Endothelial cell of umbilical vein (primary cell): ENCODE data around the gene LGMN. TPM values are rescaled to one million over a fixed set of nuclear protein-coding genes. Genes with fewer than 3 reads are reported as not detected.
A peak's percentile ranks its signal among the peaks of the same experiment; 100 is the strongest.
"Not testable (repeated sequence)": the region's sequence is repeated elsewhere in the genome, so short reads cannot be mapped to it uniquely, and the experiment has no call there.

ENCODE experiments used
- BruUV-seq: library from RNA; stranded (reverse); fragments of 400-500 nt; replicated peaks from 2 replicates; lab custom pipeline; 2021; lab: Mats Ljungman, UMichigan
- CTCF ChIA-PET: fragments of 300-600, 350-600 bp; sonication (Branson Sonifier 250); formaldehyde crosslinking; loops from one replicate; lab custom pipeline; 2021; ENCODE audit warnings: antibody characterized with exemption, inconsistent platforms; lab: Charles Lee
- POLR2A ChIA-PET: fragments of 300-600, 350-600 bp; sonication (Branson Sonifier 250); formaldehyde crosslinking; loops from one replicate; lab custom pipeline; 2021; ENCODE audit warnings: antibody characterized with exemption, inconsistent platforms; lab: Charles Lee
- DNase-seq: peaks from one replicate; pipeline ENCODE4 v3.0.0-alpha.2; 2011; ENCODE audit warnings: low read depth, low spot score
- FAIRE-seq: peaks from 2 replicates; lab custom pipeline; 2011; peaks lifted over from hg19 to GRCh38; lab: Jason Lieb, UNC
- H2AFZ ChIP-seq: 2 replicates; pipeline ENCODE4 v1.6.0; 2012; ENCODE audit warnings: low read depth, low read length, control low read depth, inconsistent platforms
- H3K27ac ChIP-seq: 2 replicates; pipeline ENCODE4 v1.5.1; 2011; ENCODE audit warnings: low read depth, mild to moderate bottlenecking, control low read depth, low read length, moderate library complexity; ENCODE audit not compliant: insufficient read depth
- H3K27me3 ChIP-seq, 2 experiments: 2 replicates each; pipeline versions ENCODE4 v1.6.0 to v1.6.1; 2011; ENCODE audit warnings: low read length in 2 of 2, mixed read lengths in 1 of 2; ENCODE audit not compliant: control insufficient read depth in 2 of 2, insufficient read depth in 2 of 2
- H3K36me3 ChIP-seq, 2 experiments: 2 replicates in 1 of 2; 3 replicates in 1 of 2; pipeline ENCODE4 v1.5.1; 2011; ENCODE audit warnings: low read length in 2 of 2, mild to moderate bottlenecking in 1 of 2, moderate library complexity in 1 of 2; ENCODE audit not compliant: control insufficient read depth in 2 of 2, insufficient read depth in 2 of 2; ENCODE audit errors: extremely low read depth in 1 of 2
- H3K4me1 ChIP-seq: 3 replicates; pipeline ENCODE4 v1.5.1; 2011; ENCODE audit warnings: mild to moderate bottlenecking, low read length; ENCODE audit not compliant: control insufficient read depth, insufficient read depth; ENCODE audit errors: extremely low read depth
- H3K4me2 ChIP-seq: 2 replicates; pipeline ENCODE4 v1.6.1; 2011; ENCODE audit warnings: low read length, control low read depth, mixed read lengths; ENCODE audit not compliant: insufficient read depth
- H3K4me3 ChIP-seq, 3 experiments: fragments of 200-600 bp in 1 of 3; sonication (generic), shearing (Covaris generic) in 1 of 3; replicated peaks in 1 of 3; 2 replicates each; pipeline ENCODE4 v1.5.1; 2011 to 2016; ENCODE audit warnings: control low read depth in 3 of 3, low read length in 3 of 3, mild to moderate bottlenecking in 2 of 3, inconsistent platforms in 1 of 3, low read depth in 1 of 3, moderate library complexity in 1 of 3; ENCODE audit not compliant: insufficient read depth in 1 of 3
- H3K79me2 ChIP-seq: 2 replicates; pipeline ENCODE4 v1.6.0; 2012; ENCODE audit warnings: low read length, inconsistent platforms; ENCODE audit not compliant: control insufficient read depth, insufficient read depth
- H3K9ac ChIP-seq: replicated peaks from 2 replicates; pipeline ENCODE3; 2011; ENCODE audit warnings: low read length, control low read depth; ENCODE audit not compliant: insufficient read depth; ENCODE audit errors: extremely low read depth
- H3K9me1 ChIP-seq: replicated peaks from 3 replicates; pipeline ENCODE4 v1.6.0; 2011; ENCODE audit warnings: mild to moderate bottlenecking, low read length; ENCODE audit not compliant: control insufficient read depth, insufficient read depth; ENCODE audit errors: extremely low read depth
- H3K9me3 ChIP-seq: replicated peaks from 2 replicates; pipeline ENCODE4 v1.5.1; 2012; ENCODE audit warnings: low read length, inconsistent platforms; ENCODE audit not compliant: control insufficient read depth, insufficient read depth
- H4K20me1 ChIP-seq: replicated peaks from 2 replicates; pipeline ENCODE3; 2011; ENCODE audit warnings: mild to moderate bottlenecking, low read length; ENCODE audit not compliant: control insufficient read depth, insufficient read depth; ENCODE audit errors: extremely low read depth
- EZH2 ChIP-seq: IDR thresholded peaks from 2 replicates; pipeline ENCODE4 v1.6.1; 2012; ENCODE audit warnings: borderline replicate concordance, low read depth, mild to moderate bottlenecking, moderate library complexity, low read length, inconsistent platforms; ENCODE audit not compliant: severe bottlenecking
- FOS ChIP-seq: IDR thresholded peaks from 2 replicates; pipeline ENCODE4 v1.6.1; 2011; ENCODE audit warnings: mild to moderate bottlenecking, low read length, moderate library complexity, borderline replicate concordance; ENCODE audit not compliant: insufficient read depth
- GATA2 ChIP-seq: IDR thresholded peaks from 2 replicates; pipeline ENCODE4 v1.7.0; 2011; ENCODE audit warnings: low read depth, mild to moderate bottlenecking, moderate library complexity, mixed read lengths, low read length; ENCODE audit not compliant: insufficient read length, insufficient read depth
- JUN ChIP-seq: IDR thresholded peaks from 2 replicates; pipeline ENCODE4 v1.6.1; 2011; ENCODE audit warnings: borderline replicate concordance, low read depth; ENCODE audit not compliant: insufficient read length, insufficient read depth
- MAX ChIP-seq: IDR thresholded peaks from 2 replicates; pipeline ENCODE4 v1.6.1; 2011; ENCODE audit not compliant: insufficient read depth, insufficient read length
- POLR2A ChIP-seq: IDR thresholded peaks from 2 replicates; pipeline ENCODE4 v1.6.1; 2012; ENCODE audit warnings: low read depth, mild to moderate bottlenecking, control low read depth, low read length
- POLR2AphosphoS5 ChIP-seq: IDR thresholded peaks from 2 replicates; pipeline ENCODE4 v1.6.1; 2012; ENCODE audit warnings: low read depth, mild to moderate bottlenecking, control low read depth, low read length, moderate library complexity; ENCODE audit not compliant: insufficient read depth
- dilution Hi-C: fragments of 300-500 bp; cut with MboI; formaldehyde crosslinking; loops from one replicate; pipeline ENCODE4 v1.15.0; 2019; ENCODE audit warnings: low sequenced_read_pairs; ENCODE audit not compliant: extremely low pct_ligation_motif_present
- intact Hi-C: fragments of 100-400 bp; cut with micrococcal nuclease; formaldehyde crosslinking; loops from one replicate; pipeline ENCODE4 v1.10.0; 2022
- polyA plus RNA-seq, 4 experiments: library from polyadenylated mRNA; depleted of rRNA in 3 of 4; stranded (reverse) in 3 of 4; unstranded in 1 of 4; fragments of >200 nt; gene quantifications; 2 replicates each; pipeline versions ENCODE4 v1.2.1 to v1.2.3, GENCODE V29; 2011 to 2012; ENCODE audit warnings: missing spikeins in 1 of 4
- total RNA-seq: library from RNA; stranded (reverse); gene quantifications from 2 replicates; pipeline ENCODE4 v1.2.3, GENCODE V29; 2021
- TF ChIP-seq, protein P1 (sequence below), 2 donors: IDR thresholded peaks; 1 replicate in 1 of 2; 2 replicates in 1 of 2; pipeline ENCODE4 v1.5.1; 2011; ENCODE audit warnings: low read length in 2 of 2, mild to moderate bottlenecking in 2 of 2, moderate library complexity in 2 of 2, control low read depth in 1 of 2, inconsistent platforms in 1 of 2, low read depth in 1 of 2; ENCODE audit not compliant: insufficient read depth in 1 of 2; ENCODE audit errors: extremely low read depth in 1 of 2

LGMN gene
- total and polyA plus RNA-seq, 2 donors (not counting 3 experiments of a cell fraction or from before 2014, with no cell fraction given), result 56.7 to 99.2 TPM

DNA sequence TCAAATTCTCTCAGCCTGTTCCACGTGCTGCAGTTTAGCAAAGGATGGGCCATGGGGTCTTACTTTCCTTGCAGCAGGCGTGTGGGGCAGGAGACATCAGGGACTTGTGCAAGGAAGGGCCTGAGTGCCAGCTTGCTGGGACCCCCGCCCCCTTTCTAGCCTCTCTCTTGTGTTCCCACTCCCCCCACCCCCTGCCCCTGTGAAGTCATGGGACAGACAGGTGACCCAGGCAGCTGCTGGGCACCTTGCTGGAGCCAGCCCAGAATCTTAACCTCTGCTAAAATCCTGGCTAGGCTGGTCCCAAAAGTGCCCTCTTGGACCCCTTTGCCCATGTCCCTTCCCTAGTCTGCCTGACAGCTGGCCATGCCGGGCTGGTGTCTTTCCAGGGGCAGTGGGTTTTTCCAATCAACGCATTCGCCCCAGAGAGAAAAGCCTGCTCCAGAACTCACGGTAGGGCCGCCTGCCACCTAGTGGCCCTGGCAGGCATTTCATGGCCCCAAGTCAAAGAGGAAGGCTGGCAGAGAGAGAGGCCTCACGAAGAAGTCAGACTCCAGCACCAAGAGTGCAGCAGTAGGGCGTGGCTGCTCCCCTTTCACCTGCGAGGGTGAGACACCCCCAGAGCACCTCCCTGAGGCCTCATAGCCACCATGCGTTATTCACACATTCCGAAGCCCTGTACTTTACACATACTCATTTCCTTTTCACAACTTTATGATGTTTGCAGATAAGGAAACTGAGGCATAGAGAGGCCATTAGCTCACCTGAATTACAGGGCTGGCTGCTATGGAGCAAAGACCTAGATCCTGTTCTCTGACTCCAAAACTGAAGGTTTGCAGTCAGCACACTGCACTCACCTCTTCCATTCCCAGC, 67.4 kb downstream of the LGMN start:
- Histone ChIP-seq H3K4me3 (no peak overlapping the region), H4K20me1 (no peaks in the 10 kb centered on the region), H3K36me3 (peaks cover 0 to 6% of the 10 kb centered on the region in 2 experiments), H3K79me2 (no peaks in the 10 kb centered on the region), H3K27me3 (no peaks in the 10 kb centered on the region), H3K4me1 (peaks cover 4% of the 10 kb centered on the region), H3K9me3 (no peaks in the 10 kb centered on the region), H3K27ac (no peak overlapping the region), H3K9ac (no peak overlapping the region), H2AFZ (no peak overlapping the region), H3K9me1 (no peaks in the 10 kb centered on the region), H3K4me2 (no peak overlapping the region)
- peak; percentile 79 for FAIRE-seq
- intact Hi-C loops, result loop anchor here (1.0 to 10.0 kb wide), 6 partner anchors 92 to 546 kb away; partner anchors contain the start of gene SLC24A4
- dilution Hi-C loops, result loop anchor here (25.0 kb wide), 1 partner anchor 319 kb away; no protein-coding TSS in a partner anchor
- ChIA-PET POLR2A (no interaction called here), CTCF (interaction anchor here (0.8 to 4.9 kb wide), 13 partner anchors 10 to 548 kb away, joined by 3 to 24 read pairs (median 4); no protein-coding TSS in a partner anchor)
- no peak for TF ChIP-seq POLR2A
- TF ChIP-seq MAX, result no peak
- no peak for TF ChIP-seq POLR2AphosphoS5
- TF ChIP-seq, protein P1, sequence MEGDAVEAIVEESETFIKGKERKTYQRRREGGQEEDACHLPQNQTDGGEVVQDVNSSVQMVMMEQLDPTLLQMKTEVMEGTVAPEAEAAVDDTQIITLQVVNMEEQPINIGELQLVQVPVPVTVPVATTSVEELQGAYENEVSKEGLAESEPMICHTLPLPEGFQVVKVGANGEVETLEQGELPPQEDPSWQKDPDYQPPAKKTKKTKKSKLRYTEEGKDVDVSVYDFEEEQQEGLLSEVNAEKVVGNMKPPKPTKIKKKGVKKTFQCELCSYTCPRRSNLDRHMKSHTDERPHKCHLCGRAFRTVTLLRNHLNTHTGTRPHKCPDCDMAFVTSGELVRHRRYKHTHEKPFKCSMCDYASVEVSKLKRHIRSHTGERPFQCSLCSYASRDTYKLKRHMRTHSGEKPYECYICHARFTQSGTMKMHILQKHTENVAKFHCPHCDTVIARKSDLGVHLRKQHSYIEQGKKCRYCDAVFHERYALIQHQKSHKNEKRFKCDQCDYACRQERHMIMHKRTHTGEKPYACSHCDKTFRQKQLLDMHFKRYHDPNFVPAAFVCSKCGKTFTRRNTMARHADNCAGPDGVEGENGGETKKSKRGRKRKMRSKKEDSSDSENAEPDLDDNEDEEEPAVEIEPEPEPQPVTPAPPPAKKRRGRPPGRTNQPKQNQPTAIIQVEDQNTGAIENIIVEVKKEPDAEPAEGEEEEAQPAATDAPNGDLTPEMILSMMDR (IDR thresholded peaks at IDR 0.05; ENCODE audit: extremely low read depth in 1 of 2, insufficient read depth in 1 of 2, low read depth in 1 of 2, low read length in 2 of 2), result peak; percentile 89 to 94
- TF ChIP-seq FOS, result no peak
- no peak for TF ChIP-seq EZH2
- TF ChIP-seq GATA2, result no peak
- TF ChIP-seq JUN, result no peak
- peak; percentile 71 for DNase-seq
- BruUV-seq, result no TSS peak

GRCh38 chr14:92680330-92680729, 68.1 kb downstream of the LGMN start:
- H3K27ac ChIP-seq, H3K4me3 ChIP-seq, FAIRE-seq, H3K9ac ChIP-seq, POLR2A ChIA-PET, H3K36me3 ChIP-seq, H3K9me1 ChIP-seq, H3K79me2 ChIP-seq, H4K20me1 ChIP-seq, H2AFZ ChIP-seq, H3K9me3 ChIP-seq, BruUV-seq, DNase-seq, H3K27me3 ChIP-seq, H3K4me1 ChIP-seq, H3K4me2 ChIP-seq: not testable (repeated sequence)
- intact Hi-C loops (loop anchor here (2.0 to 10.0 kb wide), 2 partner anchors 92 to 356 kb away; partner anchors contain the start of gene SLC24A4), dilution Hi-C loops (loop anchor here (25.0 kb wide), 1 partner anchor 318 kb away; no protein-coding TSS in a partner anchor)
- CTCF ChIA-PET, result interaction anchor here (0.8 to 4.9 kb wide), 12 partner anchors 10 to 547 kb away, joined by 3 to 24 read pairs (median 4); no protein-coding TSS in a partner anchor
